ENCODE data around the gene TMEM178B. TPM values are rescaled to one million over a fixed set of nuclear protein-coding genes. Genes with fewer than 3 reads are reported as not detected.

The TMEM178B gene
- total and polyA plus RNA-seq, 2 donors (not counting 1 experiment from before 2014, with no cell fraction given) = 0.28 to 0.96 TPM

GRCh38 chr7:141184532-141185190 lies 110.8 kb downstream of the TMEM178B start:
- peaks cover 5% of the 10 kb centered on the region for H3K27me3 Mint-ChIP-seq
- no peak for DNase-seq
- no peak overlapping the region for H3K4me3 ChIP-seq (ENCODE audit: control extremely low read depth in 1 of 5, extremely low read depth in 1 of 5, insufficient read depth in 1 of 5, low read depth in 2 of 5, low read length in 4 of 5)
- 72% methylated on average over 10 of the region's 10 CpGs for WGBS (ENCODE audit: insufficient coverage)
- no peak overlapping the region for H3K27ac Mint-ChIP-seq
- peaks cover 0 to 4% (median 0%) of the 10 kb centered on the region in 3 donors for H3K9me3 ChIP-seq (ENCODE audit: control extremely low read depth in 1 of 3, control insufficient read depth in 2 of 3, insufficient read depth in 1 of 3, low read length in 2 of 3)
- H4K20me1 ChIP-seq (ENCODE audit: control insufficient read depth, insufficient read depth, low read length, poor library complexity, severe bottlenecking) = no peaks in the 10 kb centered on the region
- TF ChIP-seq CTCF (IDR thresholded peaks at IDR 0.05) = no peak
- no peak for TF ChIP-seq EZH2 (IDR thresholded peaks at IDR 0.05; ENCODE audit: borderline replicate concordance, insufficient read depth, low read depth, low read length, poor library complexity, severe bottlenecking)
- no peaks in the 10 kb centered on the region for H3K4me1 Mint-ChIP-seq
- CTCF ChIA-PET = no interaction called here
- no peaks in the 10 kb centered on the region for H3K9me3 Mint-ChIP-seq (ENCODE audit: insufficient read depth)
- POLR2A ChIA-PET = no interaction called here
- H3K27me3 ChIP-seq (replicated peaks in 1 of 4; ENCODE audit: control extremely low read depth in 1 of 4, control insufficient read depth in 3 of 4, insufficient read depth in 4 of 4, low read length in 3 of 4) = peaks cover 0 to 3% (median 1%) of the 10 kb centered on the region in 4 experiments
- no peak for ATAC-seq (ENCODE audit: low read depth)
- H3K4me2 ChIP-seq (replicated peaks; ENCODE audit: low read depth, low read length, poor library complexity, severe bottlenecking) = no peak overlapping the region
- no peak overlapping the region for H3K27ac ChIP-seq (ENCODE audit: low read length in 2 of 2)
- no peak overlapping the region for H3K4me3 Mint-ChIP-seq
- no peaks in the 10 kb centered on the region for H3K4me1 ChIP-seq (ENCODE audit: control insufficient read depth in 2 of 2, insufficient read depth in 2 of 2, low read length in 2 of 2)
- H3K79me2 ChIP-seq (ENCODE audit: control insufficient read depth, insufficient read depth, low read length) = no peaks in the 10 kb centered on the region
- H2AFZ ChIP-seq (ENCODE audit: insufficient read depth, low read depth, low read length, poor library complexity, severe bottlenecking) = no peak overlapping the region
- intact Hi-C loops (cut with micrococcal nuclease) = no loop called here
- no peaks in the 10 kb centered on the region for H3K36me3 ChIP-seq (replicated peaks in 1 of 2; ENCODE audit: control extremely low read depth in 1 of 2, control insufficient read depth in 1 of 2, extremely low read depth in 1 of 2, insufficient read depth in 2 of 2, low read length in 1 of 2)
- H3K9ac ChIP-seq (ENCODE audit: low read length) = no peak overlapping the region

GRCh38 chr7:141185369-141185967 lies 111.6 kb downstream of the TMEM178B start:
- H3K36me3 ChIP-seq (replicated peaks in 1 of 2; ENCODE audit: control extremely low read depth in 1 of 2, control insufficient read depth in 1 of 2, extremely low read depth in 1 of 2, insufficient read depth in 2 of 2, low read length in 1 of 2) = no peaks in the 10 kb centered on the region
- H3K27me3 ChIP-seq (replicated peaks in 1 of 4; ENCODE audit: control extremely low read depth in 1 of 4, control insufficient read depth in 3 of 4, insufficient read depth in 4 of 4, low read length in 3 of 4) = peaks cover 0 to 2% (median 0%) of the 10 kb centered on the region in 4 experiments
- H3K9ac ChIP-seq (ENCODE audit: low read length) = no peak overlapping the region
- peaks cover 5% of the 10 kb centered on the region for H3K27me3 Mint-ChIP-seq
- H3K27ac ChIP-seq (ENCODE audit: low read length in 2 of 2) = no peak overlapping the region
- TF ChIP-seq CTCF (IDR thresholded peaks at IDR 0.05) (no peak), EZH2 (IDR thresholded peaks at IDR 0.05; ENCODE audit: borderline replicate concordance, insufficient read depth, low read depth, low read length, poor library complexity, severe bottlenecking) (no peak)
- no peak overlapping the region for H2AFZ ChIP-seq (ENCODE audit: insufficient read depth, low read depth, low read length, poor library complexity, severe bottlenecking)
- H3K79me2 ChIP-seq (ENCODE audit: control insufficient read depth, insufficient read depth, low read length) = no peaks in the 10 kb centered on the region
- ChIA-PET CTCF (no interaction called here), POLR2A (no interaction called here)
- H3K4me2 ChIP-seq (replicated peaks; ENCODE audit: low read depth, low read length, poor library complexity, severe bottlenecking) = no peak overlapping the region
- intact Hi-C loops (cut with micrococcal nuclease) = no loop called here
- no peak overlapping the region for H3K4me3 Mint-ChIP-seq
- no peak overlapping the region for H3K4me3 ChIP-seq (ENCODE audit: control extremely low read depth in 1 of 5, extremely low read depth in 1 of 5, insufficient read depth in 1 of 5, low read depth in 2 of 5, low read length in 4 of 5)
- H3K27ac Mint-ChIP-seq = no peak overlapping the region
- H3K9me3 Mint-ChIP-seq (ENCODE audit: insufficient read depth) = no peaks in the 10 kb centered on the region
- no peaks in the 10 kb centered on the region for H3K4me1 ChIP-seq (ENCODE audit: control insufficient read depth in 2 of 2, insufficient read depth in 2 of 2, low read length in 2 of 2)
- H4K20me1 ChIP-seq (ENCODE audit: control insufficient read depth, insufficient read depth, low read length, poor library complexity, severe bottlenecking) = no peaks in the 10 kb centered on the region
- DNase-seq = no peak
- H3K4me1 Mint-ChIP-seq = no peaks in the 10 kb centered on the region
- no peak for ATAC-seq (ENCODE audit: low read depth)
- peaks cover 0 to 4% (median 0%) of the 10 kb centered on the region in 3 donors for H3K9me3 ChIP-seq (ENCODE audit: control extremely low read depth in 1 of 3, control insufficient read depth in 2 of 3, insufficient read depth in 1 of 3, low read length in 2 of 3)
- WGBS (ENCODE audit: insufficient coverage) = 89% methylated on average over 10 of the region's 14 CpGs

Measured in B cell (primary cell).